GM12864 (cell line): ENCODE data around the gene LGR6.

Experiments used
- DNase-seq: peaks from one replicate; pipeline ENCODE4 v3.0.0-alpha.2; 2011; ENCODE audit warnings: low read depth
- H3K4me3 ChIP-seq: 2 replicates; pipeline ENCODE4 v1.5.1; 2011; ENCODE audit warnings: mild to moderate bottlenecking, low read depth, low read length, control low read depth
- CTCF ChIP-seq: IDR thresholded peaks from 2 replicates; pipeline ENCODE4 v1.5.1; 2011; ENCODE audit warnings: low read depth, mild to moderate bottlenecking, moderate library complexity, low read length, control low read depth, inconsistent platforms; ENCODE audit errors: missing control alignments

The LGR6 gene

GRCh38 chr1:202242080-202242419 is 48.5 kb downstream of the LGR6 start:
- H3K4me3 ChIP-seq, result no peak overlapping the region
- DNase-seq, result no peak

GRCh38 chr1:202243006-202243405 is 49.4 kb downstream of the LGR6 start:
- DNase-seq, result no peak
- no peak overlapping the region for H3K4me3 ChIP-seq
- no peak for TF ChIP-seq CTCF

More at GRCh38 chr1:202242080-202242419, 48.5 kb downstream of the LGR6 start:
- no peak for TF ChIP-seq CTCF

- TF ChIP-seq CTCF, result no peak
- H3K4me3 ChIP-seq, result no peak overlapping the region
- DNase-seq, result no peak
These were observed 51.3 kb downstream of the LGR6 start for GRCh38 chr1:202244841-202245261.

GRCh38 chr1:202245391-202245790 is 51.8 kb downstream of the LGR6 start:
- no peak overlapping the region for H3K4me3 ChIP-seq
- TF ChIP-seq CTCF, result no peak
- DNase-seq, result no peak

- no peak overlapping the region for H3K4me3 ChIP-seq
- TF ChIP-seq CTCF, result no peak
- DNase-seq, result no peak
These were observed 53.5 kb downstream of the LGR6 start for GRCh38 chr1:202247104-202247503.

GRCh38 chr1:202247837-202248795 is 54.5 kb downstream of the LGR6 start:
- no peak overlapping the region for H3K4me3 ChIP-seq
- DNase-seq, result no peak
- no peak for TF ChIP-seq CTCF

- no peak for TF ChIP-seq CTCF
- DNase-seq, result no peak
- no peak overlapping the region for H3K4me3 ChIP-seq
These were observed 55.3 kb downstream of the LGR6 start for GRCh38 chr1:202248861-202249260.
